ENCODE results near the gene SIRT3. TPM values are rescaled to one million over a fixed set of nuclear protein-coding genes. Genes with fewer than 3 reads are reported as not detected.

Gene SIRT3
- total and polyA plus RNA-seq, 4 donors, result 14.6 to 21.2 (median 16.4) TPM

DNA sequence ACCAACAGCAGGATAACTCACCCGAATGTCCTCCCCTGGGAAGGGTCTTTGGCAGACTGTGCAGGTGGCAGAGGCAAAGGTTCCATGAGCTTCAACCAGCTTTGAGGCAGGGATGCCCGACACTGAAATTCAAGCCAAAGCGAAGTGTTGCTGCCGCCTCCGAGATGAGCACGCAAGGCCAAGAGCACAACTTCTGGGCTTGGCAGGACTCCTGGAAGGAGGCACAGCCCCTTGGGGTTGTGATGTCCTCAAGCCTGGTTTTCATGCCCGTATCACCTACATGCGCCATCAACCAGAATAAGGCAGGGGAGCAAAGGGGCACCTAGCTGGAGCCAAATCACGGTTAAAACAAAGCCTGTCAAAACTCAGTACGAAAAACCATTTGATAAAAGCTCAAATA lies 5.7 kb downstream of the SIRT3 start:
- 97 to 98% methylated on average over 10 of the region's 10 CpGs for WGBS, 2 donors
- TF ChIP-seq, protein P1, sequence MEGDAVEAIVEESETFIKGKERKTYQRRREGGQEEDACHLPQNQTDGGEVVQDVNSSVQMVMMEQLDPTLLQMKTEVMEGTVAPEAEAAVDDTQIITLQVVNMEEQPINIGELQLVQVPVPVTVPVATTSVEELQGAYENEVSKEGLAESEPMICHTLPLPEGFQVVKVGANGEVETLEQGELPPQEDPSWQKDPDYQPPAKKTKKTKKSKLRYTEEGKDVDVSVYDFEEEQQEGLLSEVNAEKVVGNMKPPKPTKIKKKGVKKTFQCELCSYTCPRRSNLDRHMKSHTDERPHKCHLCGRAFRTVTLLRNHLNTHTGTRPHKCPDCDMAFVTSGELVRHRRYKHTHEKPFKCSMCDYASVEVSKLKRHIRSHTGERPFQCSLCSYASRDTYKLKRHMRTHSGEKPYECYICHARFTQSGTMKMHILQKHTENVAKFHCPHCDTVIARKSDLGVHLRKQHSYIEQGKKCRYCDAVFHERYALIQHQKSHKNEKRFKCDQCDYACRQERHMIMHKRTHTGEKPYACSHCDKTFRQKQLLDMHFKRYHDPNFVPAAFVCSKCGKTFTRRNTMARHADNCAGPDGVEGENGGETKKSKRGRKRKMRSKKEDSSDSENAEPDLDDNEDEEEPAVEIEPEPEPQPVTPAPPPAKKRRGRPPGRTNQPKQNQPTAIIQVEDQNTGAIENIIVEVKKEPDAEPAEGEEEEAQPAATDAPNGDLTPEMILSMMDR (IDR thresholded peaks at IDR 0.05; ENCODE audit: control extremely low read depth, extremely low read depth), result no peak
- peaks cover 0 to 16% (median 1%) of the 10 kb centered on the region in 4 donors for H3K36me3 ChIP-seq (ENCODE audit: control insufficient read depth in 4 of 4, insufficient read depth in 4 of 4, low read length in 4 of 4)
- H3K27ac ChIP-seq (ENCODE audit: low read depth in 1 of 2, low read length in 1 of 2), result no peak overlapping the region
- no peak overlapping the region for H3K9ac ChIP-seq (ENCODE audit: insufficient read depth in 1 of 2, low read length in 2 of 2)
- no peaks in the 10 kb centered on the region for H3K9me3 ChIP-seq (ENCODE audit: control insufficient read depth in 4 of 4, insufficient read depth in 3 of 4, low read length in 3 of 4)
- H3K4me1 ChIP-seq (ENCODE audit: control insufficient read depth in 5 of 5, insufficient read depth in 5 of 5, low read length in 5 of 5), result peaks cover 3 to 5% (median 4%) of the 10 kb centered on the region in 5 donors
- DNase-seq (no peak), ATAC-seq (ENCODE audit: insufficient read depth, low FRiP score) (no peak)
- no peak overlapping the region for H3K4me3 ChIP-seq
- no peaks in the 10 kb centered on the region for H3K27me3 ChIP-seq (ENCODE audit: control insufficient read depth in 3 of 3, insufficient read depth in 3 of 3, low read length in 2 of 3)

DNA sequence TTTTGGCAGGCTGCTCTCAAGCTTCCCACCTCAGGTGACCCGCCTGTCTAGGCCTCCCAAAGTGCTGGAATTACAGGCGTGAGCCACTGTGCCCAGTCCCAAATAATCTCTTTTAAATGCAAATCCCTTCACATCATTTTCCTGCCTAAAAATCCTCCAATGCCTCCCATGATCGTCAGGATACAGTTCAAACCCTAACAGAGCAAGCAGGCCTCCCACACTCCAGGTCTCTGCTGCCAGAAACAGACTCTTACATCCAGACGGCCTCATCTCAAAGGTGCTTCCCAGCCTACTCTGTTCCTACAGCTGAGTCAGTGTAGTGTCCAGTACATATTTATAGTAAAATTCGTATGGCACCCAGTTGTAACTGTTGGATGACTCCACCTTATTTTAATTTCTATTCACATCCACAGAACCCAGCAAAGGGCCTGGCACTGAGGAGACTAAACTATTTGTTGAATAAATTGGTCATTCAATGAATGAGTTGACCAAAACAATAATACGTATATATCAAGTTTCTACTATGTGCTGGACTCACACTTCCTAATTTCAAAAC lies 8.2 kb downstream of the SIRT3 start:
- Histone ChIP-seq H3K27me3 (ENCODE audit: control insufficient read depth in 3 of 3, insufficient read depth in 3 of 3, low read length in 2 of 3) (no peaks in the 10 kb centered on the region), H3K9me3 (ENCODE audit: control insufficient read depth in 4 of 4, insufficient read depth in 3 of 4, low read length in 3 of 4) (no peaks in the 10 kb centered on the region), H3K36me3 (ENCODE audit: control insufficient read depth in 4 of 4, insufficient read depth in 4 of 4, low read length in 4 of 4) (peaks cover 2 to 20% (median 7%) of the 10 kb centered on the region in 4 donors), H3K4me3 (no peak overlapping the region), H3K27ac (ENCODE audit: low read depth in 1 of 2, low read length in 1 of 2) (no peak overlapping the region), H3K4me1 (ENCODE audit: control insufficient read depth in 5 of 5, insufficient read depth in 5 of 5, low read length in 5 of 5) (peaks cover 0 to 4% (median 0%) of the 10 kb centered on the region in 5 donors), H3K9ac (ENCODE audit: insufficient read depth in 1 of 2, low read length in 2 of 2) (no peak overlapping the region)
- 91 to 95% methylated on average over 6 of the region's 6 CpGs for WGBS, 2 donors
- DNase-seq, result no peak
- ATAC-seq (ENCODE audit: insufficient read depth, low FRiP score), result no peak
- TF ChIP-seq, protein P1 (IDR thresholded peaks at IDR 0.05; ENCODE audit: control extremely low read depth, extremely low read depth), result no peak

DNA sequence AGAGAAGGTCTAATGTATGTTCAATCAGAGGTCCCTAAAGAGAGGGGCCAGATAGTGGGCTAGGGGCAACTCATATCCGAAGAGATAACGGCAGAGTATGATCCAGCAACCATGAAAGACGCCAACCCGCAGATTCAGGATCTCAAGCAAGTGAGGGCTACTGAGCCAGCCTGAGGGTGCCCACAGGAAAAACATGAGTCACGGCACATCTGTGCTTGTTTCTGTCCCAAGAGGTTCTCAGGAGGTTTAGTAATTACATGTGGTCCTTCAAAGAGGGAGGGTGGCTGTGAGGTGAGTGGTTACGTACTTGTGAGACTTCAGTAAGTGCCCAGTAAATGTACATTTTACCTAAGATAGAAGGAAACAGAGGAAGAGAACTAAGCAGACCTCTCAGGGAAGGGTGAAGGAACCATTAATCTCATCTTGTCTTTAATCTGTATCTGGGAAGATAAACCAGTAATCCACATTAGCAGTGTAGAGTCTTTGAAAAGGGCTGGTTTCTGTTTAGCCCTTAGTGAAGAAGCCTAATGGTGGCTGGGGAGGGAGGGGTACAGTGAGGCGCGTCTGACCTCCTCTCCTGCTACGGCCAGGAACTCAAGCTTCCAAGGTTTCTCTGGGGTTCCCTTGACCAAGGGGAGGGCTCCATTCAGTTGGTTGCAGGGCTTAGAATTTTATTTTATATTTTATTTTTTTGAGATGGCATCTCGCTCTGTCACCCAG lies 10.2 kb downstream of the SIRT3 start:
- Histone ChIP-seq H3K9ac (ENCODE audit: insufficient read depth in 1 of 2, low read length in 2 of 2) (no peak overlapping the region), H3K4me1 (ENCODE audit: control insufficient read depth in 5 of 5, insufficient read depth in 5 of 5, low read length in 5 of 5) (peaks cover 0 to 4% (median 0%) of the 10 kb centered on the region in 5 donors), H3K27ac (ENCODE audit: low read depth in 1 of 2, low read length in 1 of 2) (peak overlapping the region in 1 of 2 donors; percentile 74), H3K4me3 (no peak overlapping the region), H3K27me3 (ENCODE audit: control insufficient read depth in 3 of 3, insufficient read depth in 3 of 3, low read length in 2 of 3) (no peaks in the 10 kb centered on the region), H3K9me3 (ENCODE audit: control insufficient read depth in 4 of 4, insufficient read depth in 3 of 4, low read length in 3 of 4) (no peaks in the 10 kb centered on the region), H3K36me3 (ENCODE audit: control insufficient read depth in 4 of 4, insufficient read depth in 4 of 4, low read length in 4 of 4) (peaks cover 0 to 20% (median 10%) of the 10 kb centered on the region in 4 donors)
- no peak for DNase-seq
- 79 to 95% methylated on average over 10 of the region's 10 CpGs for WGBS, 2 donors
- peak; percentile 51 for ATAC-seq (ENCODE audit: insufficient read depth, low FRiP score)
- TF ChIP-seq, protein P1 (IDR thresholded peaks at IDR 0.05; ENCODE audit: control extremely low read depth, extremely low read depth), result no peak

Measured in lung (tissue), 12 donors.